ENCODE data around the gene GOLGA8J.

DNA sequence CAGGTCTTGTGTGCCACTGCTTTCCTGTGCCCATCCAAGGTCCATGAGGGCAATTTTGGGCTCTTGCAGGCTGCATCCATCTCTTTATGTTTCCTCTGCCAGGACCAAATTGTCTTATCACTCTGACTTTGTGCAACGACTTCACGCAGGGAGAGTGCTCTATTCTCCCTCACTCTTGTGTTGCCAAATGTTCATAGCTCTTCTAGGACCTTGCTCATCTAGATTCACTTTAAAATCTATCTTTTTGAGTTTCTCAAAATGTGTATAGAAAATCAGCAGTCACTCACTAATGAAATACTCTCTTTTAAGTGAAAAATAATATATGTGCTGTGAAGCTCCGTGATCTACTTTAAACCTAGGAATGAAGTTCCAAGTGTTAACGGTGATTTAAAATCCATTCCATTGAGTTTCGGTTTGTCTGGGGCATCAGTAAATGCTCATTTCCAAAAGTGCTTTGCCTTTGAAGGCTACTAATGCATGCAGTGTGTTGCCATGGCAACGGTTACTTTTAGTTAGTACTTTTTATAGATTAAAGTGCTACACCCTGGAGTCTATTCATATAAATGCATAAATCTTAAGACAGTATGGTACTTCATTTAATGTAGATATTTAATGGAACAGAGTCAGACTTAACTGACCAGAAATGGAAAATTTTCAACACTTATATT lies 46.6 kb upstream of the GOLGA8J start:
- TF ChIP-seq, protein P1, sequence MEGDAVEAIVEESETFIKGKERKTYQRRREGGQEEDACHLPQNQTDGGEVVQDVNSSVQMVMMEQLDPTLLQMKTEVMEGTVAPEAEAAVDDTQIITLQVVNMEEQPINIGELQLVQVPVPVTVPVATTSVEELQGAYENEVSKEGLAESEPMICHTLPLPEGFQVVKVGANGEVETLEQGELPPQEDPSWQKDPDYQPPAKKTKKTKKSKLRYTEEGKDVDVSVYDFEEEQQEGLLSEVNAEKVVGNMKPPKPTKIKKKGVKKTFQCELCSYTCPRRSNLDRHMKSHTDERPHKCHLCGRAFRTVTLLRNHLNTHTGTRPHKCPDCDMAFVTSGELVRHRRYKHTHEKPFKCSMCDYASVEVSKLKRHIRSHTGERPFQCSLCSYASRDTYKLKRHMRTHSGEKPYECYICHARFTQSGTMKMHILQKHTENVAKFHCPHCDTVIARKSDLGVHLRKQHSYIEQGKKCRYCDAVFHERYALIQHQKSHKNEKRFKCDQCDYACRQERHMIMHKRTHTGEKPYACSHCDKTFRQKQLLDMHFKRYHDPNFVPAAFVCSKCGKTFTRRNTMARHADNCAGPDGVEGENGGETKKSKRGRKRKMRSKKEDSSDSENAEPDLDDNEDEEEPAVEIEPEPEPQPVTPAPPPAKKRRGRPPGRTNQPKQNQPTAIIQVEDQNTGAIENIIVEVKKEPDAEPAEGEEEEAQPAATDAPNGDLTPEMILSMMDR (IDR thresholded peaks at IDR 0.05 in 2 of 3, conservative IDR thresholded peaks at IDR 0.05 in 1 of 3; ENCODE audit: borderline replicate concordance in 1 of 3, insufficient read depth in 1 of 3, low read depth in 2 of 3, low read length in 2 of 3): no peak
- TF ChIP-seq POLR2A (IDR thresholded peaks at IDR 0.05; ENCODE audit: borderline replicate concordance, extremely low read depth, insufficient read depth, insufficient read length) (no peak), POLR2AphosphoS5 (IDR thresholded peaks at IDR 0.05; ENCODE audit: low read depth, low read length) (no peak), CEBPB (IDR thresholded peaks at IDR 0.05; ENCODE audit: low read depth) (no peak), EGR1 (IDR thresholded peaks at IDR 0.05; ENCODE audit: low read depth) (no peak), RAD21 (IDR thresholded peaks at IDR 0.05; ENCODE audit: low read depth) (no peak), SRF (IDR thresholded peaks at IDR 0.05; ENCODE audit: low read depth) (no peak), EZH2 (IDR thresholded peaks at IDR 0.05) (no peak)
- TF ChIP-seq, protein P2, sequence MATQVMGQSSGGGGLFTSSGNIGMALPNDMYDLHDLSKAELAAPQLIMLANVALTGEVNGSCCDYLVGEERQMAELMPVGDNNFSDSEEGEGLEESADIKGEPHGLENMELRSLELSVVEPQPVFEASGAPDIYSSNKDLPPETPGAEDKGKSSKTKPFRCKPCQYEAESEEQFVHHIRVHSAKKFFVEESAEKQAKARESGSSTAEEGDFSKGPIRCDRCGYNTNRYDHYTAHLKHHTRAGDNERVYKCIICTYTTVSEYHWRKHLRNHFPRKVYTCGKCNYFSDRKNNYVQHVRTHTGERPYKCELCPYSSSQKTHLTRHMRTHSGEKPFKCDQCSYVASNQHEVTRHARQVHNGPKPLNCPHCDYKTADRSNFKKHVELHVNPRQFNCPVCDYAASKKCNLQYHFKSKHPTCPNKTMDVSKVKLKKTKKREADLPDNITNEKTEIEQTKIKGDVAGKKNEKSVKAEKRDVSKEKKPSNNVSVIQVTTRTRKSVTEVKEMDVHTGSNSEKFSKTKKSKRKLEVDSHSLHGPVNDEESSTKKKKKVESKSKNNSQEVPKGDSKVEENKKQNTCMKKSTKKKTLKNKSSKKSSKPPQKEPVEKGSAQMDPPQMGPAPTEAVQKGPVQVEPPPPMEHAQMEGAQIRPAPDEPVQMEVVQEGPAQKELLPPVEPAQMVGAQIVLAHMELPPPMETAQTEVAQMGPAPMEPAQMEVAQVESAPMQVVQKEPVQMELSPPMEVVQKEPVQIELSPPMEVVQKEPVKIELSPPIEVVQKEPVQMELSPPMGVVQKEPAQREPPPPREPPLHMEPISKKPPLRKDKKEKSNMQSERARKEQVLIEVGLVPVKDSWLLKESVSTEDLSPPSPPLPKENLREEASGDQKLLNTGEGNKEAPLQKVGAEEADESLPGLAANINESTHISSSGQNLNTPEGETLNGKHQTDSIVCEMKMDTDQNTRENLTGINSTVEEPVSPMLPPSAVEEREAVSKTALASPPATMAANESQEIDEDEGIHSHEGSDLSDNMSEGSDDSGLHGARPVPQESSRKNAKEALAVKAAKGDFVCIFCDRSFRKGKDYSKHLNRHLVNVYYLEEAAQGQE (IDR thresholded peaks at IDR 0.05; ENCODE audit: low read depth): no peak

Data from HCT116 (cell line).